ENCODE results near the gene C15orf61.

GRCh38 chr15:67548236-67548852, 27.4 kb downstream of the C15orf61 start:
- TF ChIP-seq CTCF (IDR thresholded peaks at IDR 0.05) (no peak), POLR2A (IDR thresholded peaks at IDR 0.05) (no peak)

All from heart left ventricle (tissue), 13 donors.